COLO668 (cell line): ENCODE measurements around the gene HLA-DMB.

Experiments
- DNase-seq: peaks from one replicate; lab custom pipeline; 2025; ENCODE audit not compliant: unreplicated experiment; lab: John Stamatoyannopoulos, UW

The HLA-DMB gene

DNA sequence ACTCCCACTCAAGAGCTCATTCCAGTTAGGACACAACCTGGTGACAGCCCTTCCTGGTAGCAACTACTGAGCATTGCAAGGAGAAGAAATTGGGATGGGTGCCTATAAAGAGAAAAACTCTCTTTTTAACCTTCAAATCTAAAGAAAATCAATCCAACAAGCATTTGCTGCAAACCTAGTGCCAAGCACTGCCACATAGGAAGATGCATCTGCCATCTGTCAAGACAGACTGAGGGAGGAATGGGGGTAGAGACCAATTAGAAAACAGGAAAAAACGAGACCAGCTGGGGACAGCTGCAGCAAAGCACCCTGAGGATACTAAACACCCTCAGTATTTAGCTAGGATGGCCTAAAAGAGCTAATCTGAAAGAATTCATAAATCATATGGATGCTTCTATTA is 27.9 kb downstream of the HLA-DMB start:
- DNase-seq, result no peak

DNA sequence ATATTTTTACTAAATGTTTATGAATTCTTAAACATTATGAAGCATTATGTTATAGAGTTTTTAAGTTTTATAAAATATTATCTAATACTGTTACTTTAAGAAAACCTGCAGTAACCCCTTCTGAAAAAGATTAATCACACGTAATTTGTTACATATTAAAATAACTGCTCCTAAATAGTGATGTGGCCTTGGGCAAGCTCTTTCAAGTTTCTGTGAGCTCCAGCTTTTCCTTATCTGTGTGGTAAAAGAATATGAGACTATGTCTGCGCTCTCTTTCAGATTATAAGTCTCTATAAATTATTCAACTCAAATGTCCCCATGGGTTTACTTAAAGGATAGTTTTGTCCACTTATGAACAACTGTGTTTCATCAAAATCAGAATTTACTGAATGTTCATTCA is 31.9 kb downstream of the HLA-DMB start:
- no peak for DNase-seq

DNA sequence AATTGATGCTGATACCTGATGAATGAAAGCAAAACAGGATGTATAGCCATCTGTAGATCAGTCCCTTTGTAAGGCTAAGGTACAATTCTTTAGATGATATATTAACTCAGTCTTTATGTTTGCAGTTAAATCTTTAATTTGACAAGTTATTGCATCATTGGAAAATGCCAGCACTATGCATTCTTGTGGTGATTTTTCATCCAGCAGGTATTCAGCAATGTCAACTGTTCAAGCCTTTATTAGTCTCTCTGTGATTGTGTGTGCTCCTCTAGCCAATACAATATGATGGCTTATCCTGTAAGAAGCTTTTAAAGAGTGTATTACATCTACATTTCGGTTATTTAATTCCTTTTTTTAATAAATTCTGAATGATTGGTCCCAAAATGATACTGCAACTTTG is 34.3 kb downstream of the HLA-DMB start:
- no peak for DNase-seq

DNA sequence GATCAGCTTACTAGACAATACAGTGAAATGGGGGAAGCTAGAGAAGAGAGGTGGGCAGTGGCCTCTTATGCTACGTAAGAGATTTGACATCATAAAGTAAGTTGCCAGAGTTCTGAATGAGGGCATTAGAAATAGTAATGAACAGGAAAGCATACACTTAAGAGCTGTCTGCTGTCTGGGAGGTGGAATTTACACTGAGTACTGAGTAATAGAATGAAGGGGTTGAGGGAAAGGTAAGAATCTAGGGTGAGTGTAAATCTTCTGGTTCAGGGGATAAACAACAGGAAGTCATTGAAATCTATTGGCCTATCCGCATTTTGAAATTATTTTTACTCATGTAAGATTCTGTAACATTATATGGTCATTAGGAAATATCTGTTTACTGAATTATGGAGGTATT is 35.8 kb downstream of the HLA-DMB start:
- DNase-seq, result no peak

DNA sequence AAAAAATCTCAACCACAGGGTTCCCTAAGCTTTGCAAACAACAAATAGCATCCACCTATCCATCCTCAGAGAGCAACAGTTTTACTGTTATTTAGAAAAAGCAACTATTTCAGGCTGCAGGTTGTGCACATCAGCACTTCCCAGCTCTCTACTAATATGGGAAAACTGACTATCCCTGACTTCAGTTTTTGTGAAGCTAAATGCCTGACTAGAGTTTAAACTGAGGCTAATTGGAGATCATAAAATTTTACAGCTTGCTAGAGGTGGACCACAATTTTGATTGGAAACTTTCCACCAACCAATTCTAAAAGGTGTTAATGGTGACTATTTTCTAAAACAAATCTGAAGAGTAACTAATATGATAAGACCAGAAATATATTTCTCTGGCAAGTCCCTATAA is 36.9 kb downstream of the HLA-DMB start:
- no peak for DNase-seq

DNA sequence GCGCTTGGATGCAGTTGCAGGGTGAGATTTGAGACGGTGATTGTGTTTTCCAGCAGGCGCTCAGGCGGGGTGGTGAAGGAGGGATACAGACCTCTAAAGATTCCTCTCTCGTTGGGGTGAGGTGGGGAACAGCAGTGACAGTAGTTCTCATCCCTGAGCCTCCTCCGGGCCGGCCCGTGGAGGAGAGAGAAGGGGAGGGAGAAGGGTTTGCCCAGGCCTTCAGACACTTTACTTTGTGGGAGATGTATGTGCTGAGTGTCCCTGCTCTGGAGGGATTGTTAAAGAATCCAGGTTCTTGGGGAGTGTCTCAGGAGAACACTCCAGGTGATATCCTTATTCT is 45.9 kb downstream of the HLA-DMB start:
- no peak for DNase-seq

DNA sequence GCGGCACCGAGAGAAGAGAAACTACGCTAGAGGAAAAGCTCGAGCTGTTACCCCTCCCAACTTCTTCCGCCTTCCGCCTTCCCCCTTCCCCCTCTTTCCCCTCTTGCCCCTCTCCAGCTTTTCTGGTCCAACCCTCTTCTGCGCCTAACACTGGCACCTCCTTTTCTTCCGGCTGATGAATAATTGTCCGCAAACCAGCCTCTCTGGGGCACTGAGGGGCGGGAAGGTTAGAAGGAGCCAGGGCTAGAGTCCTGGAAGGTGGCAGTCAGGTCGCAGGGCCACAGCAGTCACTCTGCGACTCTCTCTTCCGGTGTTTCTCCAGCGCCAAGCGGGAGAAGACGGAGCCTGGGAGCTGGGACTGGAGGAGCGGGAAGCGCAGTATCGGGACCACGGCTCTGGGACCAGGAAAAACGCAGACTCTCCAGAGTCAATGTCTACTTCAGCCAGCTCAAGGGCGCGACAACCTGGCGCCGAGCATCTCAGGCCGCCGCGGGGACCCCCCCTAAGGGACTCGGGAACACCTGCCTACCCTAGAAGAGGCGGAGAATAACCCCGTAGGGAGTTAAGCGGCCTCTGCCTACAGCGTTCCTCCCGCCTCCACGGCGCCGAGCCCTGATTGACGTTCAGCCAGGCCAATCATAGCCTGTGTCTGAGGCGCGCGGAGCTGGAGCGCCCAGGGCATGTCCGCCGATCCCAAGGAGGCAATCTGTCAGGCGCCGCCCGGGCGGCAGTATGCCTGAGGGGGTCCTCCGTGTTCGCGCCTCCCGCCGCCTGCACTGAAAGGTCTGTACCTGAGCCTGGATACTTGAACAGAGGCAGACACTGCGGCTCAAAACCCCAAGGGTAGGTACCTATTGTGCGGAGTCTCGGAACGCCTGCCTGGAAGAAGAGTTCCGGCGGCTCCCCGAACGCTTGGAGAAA is 46.5 kb downstream of the HLA-DMB start:
- DNase-seq, result peak; percentile 88

DNA sequence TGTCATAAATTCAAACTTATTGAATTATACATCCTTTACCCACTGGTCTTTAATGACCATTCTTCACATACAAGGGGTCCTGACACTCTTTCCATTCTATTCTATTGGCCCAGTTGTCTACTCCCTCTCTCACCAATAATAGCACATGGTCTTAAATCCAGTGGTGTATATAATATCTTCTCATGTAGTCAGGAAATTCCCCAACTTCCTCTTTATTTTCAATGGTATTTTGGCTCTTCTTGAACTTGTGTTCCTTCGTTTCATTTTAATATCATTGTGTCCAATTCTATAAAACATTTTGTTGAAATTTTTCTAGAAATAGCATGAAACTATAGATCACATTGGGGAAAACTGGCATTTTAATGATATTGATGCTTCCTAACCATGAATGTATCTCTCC is 50.0 kb downstream of the HLA-DMB start:
- DNase-seq, result no peak

DNA sequence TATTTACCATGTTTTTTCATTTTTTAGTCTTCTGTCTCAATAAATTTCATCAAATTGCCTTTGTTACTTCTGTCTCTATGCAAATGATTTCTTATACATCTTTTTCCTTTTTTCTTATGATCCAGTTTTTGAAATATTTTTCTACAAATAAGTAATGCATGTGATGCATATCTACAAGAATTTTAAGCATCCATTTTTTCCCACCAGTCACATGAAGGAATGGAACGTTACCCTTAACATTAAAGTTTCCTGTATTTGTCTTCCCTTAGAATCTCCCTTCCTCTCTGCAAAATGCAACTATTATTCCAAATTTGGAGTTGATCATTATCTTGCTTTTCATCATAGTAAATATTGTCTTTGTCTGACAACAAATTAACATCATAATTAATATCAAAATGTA is 51.3 kb downstream of the HLA-DMB start:
- DNase-seq, result no peak

DNA sequence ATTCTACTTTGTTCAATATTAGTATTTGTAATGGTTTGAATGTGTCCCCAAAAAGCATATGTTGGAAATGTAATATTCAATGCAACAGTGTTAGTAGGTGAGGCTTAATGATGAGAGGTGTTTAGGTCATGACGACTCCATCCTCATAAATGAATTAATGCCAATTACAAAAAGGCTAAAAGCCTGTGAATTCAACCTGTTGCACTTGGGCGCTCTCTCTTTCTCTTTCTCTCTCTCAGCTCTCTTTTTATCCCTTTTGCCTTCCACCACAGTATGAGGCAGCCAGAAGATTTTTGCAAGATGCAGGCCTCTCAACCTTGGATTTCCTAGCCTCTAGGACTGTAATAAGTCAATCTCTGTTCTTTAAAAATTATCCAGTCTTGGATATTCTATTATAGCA is 52.3 kb downstream of the HLA-DMB start:
- no peak for DNase-seq

DNA sequence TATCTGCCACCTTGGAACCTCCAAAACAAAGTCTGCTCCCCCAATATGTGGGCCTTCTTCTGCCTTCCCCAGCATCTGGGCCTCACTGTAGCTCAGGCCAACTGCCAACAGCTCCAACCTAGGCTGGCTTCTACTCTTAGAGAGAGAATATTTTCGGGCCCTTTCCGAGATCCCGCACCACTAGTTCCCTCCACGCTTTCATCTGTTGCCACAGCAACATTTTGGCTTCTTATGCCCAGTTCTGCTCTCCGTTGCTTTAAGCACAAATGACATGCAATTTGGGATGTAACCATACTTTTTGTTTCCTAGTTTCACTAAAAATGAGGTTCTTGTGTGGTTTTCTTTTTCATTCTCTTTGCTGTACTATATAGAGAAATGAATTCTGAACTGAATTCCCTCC is 53.2 kb downstream of the HLA-DMB start:
- DNase-seq, result no peak

DNA sequence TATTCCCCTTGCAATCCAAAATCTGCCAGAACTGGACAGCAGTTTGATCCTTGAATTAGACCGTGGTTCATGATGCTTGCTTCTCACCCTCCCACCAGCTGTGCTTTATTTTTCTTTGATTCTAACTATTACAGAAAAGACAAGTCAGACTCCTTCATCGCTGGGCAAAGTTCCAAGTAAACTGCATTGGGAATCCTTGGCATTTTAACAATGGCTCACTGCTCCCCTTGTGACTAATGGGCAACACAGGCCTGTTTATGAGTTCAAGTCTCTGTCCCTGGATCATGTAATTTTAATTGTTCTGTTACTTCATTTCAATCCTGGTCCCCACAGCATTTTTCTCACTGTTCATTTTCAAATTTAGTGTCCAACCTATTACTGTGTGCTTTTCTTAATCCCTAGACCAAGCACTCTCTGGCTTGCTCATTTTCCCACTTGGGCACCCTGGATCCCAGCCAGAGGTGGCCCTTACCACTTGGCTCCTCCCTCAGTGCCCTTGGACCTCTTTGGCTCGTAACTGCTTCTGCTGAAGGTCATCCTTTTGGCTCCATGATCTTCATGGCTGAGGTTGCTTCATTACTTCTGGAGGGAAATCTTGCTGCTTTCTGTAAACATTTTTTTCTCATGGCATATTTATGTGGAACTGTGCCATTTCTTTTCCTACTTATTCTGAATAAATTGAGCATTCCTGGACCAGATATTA is 54.0 kb downstream of the HLA-DMB start:
- DNase-seq, result no peak

DNA sequence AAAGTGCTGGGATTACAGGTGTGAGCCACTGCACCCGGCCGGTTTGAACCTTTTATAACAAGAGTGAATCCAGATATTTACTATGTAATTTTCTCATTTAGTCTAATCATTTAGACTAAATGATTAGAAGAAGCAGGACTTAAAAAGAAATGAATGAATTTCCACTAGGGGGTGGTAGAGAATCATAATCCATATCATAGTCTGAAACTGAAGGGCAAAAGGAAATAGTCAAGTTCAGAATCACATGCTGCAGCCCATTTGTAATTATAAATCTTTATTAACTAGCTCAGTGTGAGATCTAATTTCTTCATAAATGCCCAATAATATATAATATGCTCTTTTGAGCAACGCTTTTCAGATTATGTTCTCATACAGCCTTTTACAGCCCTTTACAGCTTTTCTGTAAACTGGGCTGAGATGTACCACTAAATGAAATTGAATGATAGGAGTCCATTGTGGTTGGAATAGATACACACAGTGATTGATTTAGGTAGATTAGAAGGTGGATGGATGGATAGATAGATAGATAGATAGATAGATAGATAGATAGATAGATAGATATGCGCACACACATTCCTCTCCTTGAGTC is 55.0 kb downstream of the HLA-DMB start:
- DNase-seq, result no peak
